Measurements from ENCODE around the gene AMACR. TPM values are rescaled to one million over a fixed set of nuclear protein-coding genes. Genes with fewer than 3 reads are reported as not detected.
"Not testable (repeated sequence)": the region's sequence is repeated elsewhere in the genome, so short reads cannot be mapped to it uniquely, and the experiment has no call there.

Gene AMACR
- total RNA-seq, 1 experiment from 2014 or later, result 4.3 TPM

DNA sequence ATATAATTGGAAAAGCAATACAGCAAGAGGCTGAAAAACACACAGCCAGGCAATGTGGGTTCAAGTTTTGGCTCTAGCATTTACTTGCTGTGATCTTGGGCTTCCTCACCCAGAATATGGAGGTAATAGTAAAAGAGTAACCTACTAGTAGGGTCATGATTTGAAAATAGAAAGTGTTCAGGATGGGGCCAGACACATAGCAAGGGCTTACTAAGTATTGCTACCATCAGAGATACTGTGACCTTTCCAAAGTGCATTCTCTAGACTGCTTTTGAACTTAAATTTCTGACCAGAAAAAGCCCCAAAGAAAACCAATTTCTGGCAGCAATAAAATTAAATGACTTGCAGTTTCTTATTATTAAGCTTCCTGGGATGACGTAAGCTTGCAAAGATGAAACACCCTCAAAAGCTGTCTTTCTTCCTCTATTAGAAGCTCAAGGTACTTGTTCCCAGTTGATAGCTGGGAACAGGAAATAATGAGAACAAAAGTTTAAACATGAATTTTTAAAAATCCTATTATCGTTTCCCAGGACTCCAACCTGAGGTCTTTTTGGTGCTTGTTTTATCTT, 43.6 kb downstream of the AMACR start:
- H3K9me3 ChIP-seq, result no peaks in the 10 kb centered on the region
- DNase-seq, result no peak
- H3K27me3 ChIP-seq, result peaks cover 3% of the 10 kb centered on the region; the same call in 1 of the 2 replicates
- no peak overlapping the region for H3K4me3 ChIP-seq
- H3K36me3 ChIP-seq, result no peaks in the 10 kb centered on the region

DNA sequence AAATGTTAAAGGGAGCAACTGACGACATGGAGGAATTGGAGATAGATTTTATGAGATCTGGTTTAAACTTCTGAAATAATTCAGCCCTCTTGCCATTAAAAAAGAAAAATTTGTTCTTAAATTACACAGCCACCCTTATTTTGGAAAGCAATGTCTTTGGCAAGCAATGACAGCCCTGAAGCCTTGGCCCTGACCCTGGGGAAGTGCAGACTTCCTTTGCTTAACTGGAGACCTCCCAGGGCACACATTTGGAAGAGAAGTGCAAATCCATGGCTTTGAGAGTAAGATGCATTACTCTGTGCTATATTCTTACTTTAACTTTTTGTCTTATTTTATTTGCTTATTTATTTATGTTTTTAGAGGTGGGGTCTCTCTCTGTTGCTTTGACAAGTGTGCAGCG, 49.7 kb downstream of the AMACR start:
- Histone ChIP-seq H3K27me3 (peaks cover 3% of the 10 kb centered on the region; the same call in 1 of the 2 replicates), H3K9me3 (no peaks in the 10 kb centered on the region; the same call in 1 of the 2 replicates), H3K4me3 (no peak overlapping the region), H3K36me3 (no peaks in the 10 kb centered on the region)
- DNase-seq, result no peak

DNA sequence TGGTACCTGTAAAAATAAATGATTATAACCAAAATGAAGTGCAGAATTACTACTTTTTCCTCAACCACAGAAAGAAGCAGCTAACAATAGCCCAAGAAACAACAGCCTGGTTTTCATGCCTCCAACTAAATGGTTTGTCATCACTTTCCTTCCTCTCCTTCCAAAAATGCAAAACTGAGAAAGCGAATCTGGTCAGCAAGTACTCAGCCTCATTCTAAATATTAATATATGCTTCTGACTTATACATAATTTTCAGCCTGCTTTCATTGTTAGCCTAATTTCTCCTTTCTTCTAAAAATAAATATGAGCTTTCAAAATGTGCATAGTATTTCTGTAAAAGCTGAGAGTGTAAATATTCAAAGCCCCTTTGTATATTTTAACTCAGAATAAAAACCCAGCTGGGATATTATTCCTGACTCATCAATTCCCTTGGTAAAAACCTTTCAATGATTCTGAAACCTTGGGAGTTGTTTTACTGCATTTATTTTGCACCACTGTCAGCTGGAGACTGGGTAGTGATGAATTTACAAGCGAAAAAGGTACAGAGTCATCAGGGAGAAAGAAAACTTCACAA, 50.2 kb downstream of the AMACR start:
- H3K36me3 ChIP-seq, result no peaks in the 10 kb centered on the region
- peaks cover 3% of the 10 kb centered on the region; the same call in 1 of the 2 replicates for H3K27me3 ChIP-seq
- H3K9me3 ChIP-seq, result no peaks in the 10 kb centered on the region; the same call in 1 of the 2 replicates
- no peak for DNase-seq
- H3K4me3 ChIP-seq, result no peak overlapping the region

DNA sequence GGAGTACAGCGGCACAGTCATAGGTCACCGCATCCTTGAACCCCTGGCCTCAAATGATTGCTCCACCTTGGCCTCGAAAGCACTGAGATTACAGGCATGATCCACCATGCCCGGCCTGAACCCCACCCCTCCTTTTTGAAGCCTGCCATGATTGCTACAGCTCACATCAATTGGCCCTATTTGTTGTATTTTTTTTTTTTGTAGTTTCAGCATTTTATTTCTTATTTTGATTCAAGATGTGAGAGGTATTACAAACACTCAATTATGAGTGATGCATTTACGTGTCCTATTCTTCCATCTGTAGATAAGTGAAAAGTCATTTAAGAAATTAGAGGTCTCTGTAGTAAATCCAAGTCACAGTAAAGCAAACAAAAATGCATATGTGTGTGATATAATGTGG, 55.7 kb downstream of the AMACR start:
- not testable (repeated sequence) for DNase-seq, H3K36me3 ChIP-seq, H3K27me3 ChIP-seq, H3K4me3 ChIP-seq, H3K9me3 ChIP-seq

DNA sequence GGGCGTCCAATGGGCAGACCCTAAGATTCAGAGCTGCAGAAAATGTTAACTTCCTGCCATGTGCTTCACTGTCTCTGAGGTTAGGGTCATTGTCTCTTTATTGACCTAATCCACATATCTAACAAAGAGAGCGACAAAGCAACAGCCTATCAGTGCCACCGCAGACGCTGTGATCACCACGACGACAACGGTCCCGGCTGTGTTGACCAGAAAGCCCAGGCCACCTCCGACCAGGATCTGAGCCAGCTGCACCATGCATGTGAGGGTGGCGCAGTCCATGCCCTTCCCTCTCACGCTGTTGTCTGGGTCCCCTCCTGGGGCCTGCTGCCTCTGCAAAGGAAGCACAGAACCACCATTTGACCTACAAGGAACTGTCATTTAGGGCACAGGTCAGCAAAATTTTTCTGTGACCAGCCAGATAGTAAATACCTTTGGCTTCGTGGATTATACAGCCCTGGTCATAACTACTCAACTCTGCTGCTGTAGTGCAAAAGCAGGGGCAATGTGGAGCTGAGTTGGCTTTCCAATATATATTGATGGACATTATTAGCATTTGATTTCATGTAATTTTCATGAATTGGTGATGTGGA, 63.2 kb downstream of the AMACR start:
- Histone ChIP-seq H3K4me3 (no peak overlapping the region), H3K9me3 (no peaks in the 10 kb centered on the region), H3K27me3 (peaks cover 27% of the 10 kb centered on the region), H3K36me3 (no peaks in the 10 kb centered on the region)
- DNase-seq, result no peak

DNA sequence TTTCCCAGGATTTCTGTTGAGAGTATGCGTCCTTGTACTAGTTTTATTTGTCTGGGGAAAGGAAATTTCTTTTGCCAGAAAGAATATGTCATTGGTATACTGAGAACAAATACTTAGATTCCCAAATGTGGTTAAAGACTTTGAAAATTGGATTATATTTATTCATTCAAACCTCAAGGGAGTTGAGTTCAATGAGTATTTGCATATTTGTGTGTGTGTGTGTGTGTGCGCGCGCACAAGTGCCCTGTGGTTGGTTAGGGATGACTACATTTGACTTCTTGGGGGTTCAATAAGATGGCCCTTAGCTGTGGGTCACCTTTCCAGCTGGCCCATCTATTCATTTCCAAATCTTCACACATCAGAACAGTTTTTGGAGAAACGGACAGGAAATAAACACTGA, 66.8 kb downstream of the AMACR start:
- no peaks in the 10 kb centered on the region for H3K36me3 ChIP-seq
- peaks cover 60% of the 10 kb centered on the region for H3K27me3 ChIP-seq
- no peaks in the 10 kb centered on the region for H3K9me3 ChIP-seq

DNA sequence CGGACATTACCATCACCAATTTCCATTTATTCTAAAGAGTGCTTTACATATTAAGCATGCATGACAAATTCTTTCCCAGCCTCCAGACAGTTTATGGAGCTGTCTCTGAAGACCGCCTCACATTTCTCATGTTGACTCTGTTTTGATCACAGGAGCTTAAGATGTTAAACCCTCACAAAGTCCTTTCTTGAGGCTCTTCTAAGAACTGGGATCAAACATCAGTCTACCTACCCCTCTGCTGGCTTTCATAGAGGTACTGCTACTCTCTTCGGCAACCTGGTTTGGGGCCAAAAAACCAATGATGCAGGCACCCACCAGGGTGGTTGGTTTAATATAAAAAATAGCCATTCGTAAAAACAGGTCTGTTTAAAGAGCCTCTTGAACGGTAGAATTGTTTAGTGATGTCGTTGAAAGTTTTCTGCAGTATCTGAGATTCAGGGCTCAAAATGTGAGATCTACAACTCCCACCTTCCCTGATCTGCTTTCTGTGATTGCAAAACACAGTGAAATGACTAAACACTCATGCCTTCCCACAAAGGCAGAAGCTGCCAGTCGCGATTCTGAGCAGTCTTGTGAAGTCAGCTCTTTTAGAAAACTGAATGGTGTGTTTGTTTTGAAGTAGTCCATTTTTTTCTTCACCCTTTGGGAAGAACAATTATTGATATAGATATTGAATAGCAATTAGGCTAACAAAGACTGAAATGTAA, 68.1 kb downstream of the AMACR start:
- no peak for DNase-seq
- Histone ChIP-seq H3K27me3 (peaks cover 66% of the 10 kb centered on the region), H3K9me3 (no peaks in the 10 kb centered on the region), H3K4me3 (no peak overlapping the region), H3K36me3 (no peaks in the 10 kb centered on the region)

More for the DNA sequence above, 66.8 kb downstream of the AMACR start:
- no peak overlapping the region for H3K4me3 ChIP-seq
- DNase-seq, result no peak

DNA sequence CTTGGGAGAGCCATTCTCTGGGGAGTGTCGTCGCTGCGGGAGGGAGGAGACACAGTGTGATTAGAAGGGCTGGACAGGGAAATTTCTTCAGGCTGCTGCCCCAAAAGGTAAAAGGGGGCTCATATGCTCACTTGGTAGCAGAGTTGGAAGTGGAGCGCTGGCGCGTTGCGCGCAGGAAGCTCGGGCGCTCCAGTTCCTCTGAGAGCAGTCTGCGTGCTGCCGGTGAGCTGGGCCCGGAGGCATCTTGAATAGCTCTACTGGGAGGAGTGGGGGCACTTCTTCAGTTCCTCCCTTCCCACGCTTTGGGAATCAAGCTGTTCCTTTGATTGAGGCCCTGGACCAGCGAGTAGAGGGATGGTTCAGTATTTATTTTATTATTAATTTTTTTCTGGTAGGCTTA, 69.0 kb downstream of the AMACR start:
- no peak for DNase-seq
- Histone ChIP-seq H3K36me3 (no peaks in the 10 kb centered on the region), H3K9me3 (no peaks in the 10 kb centered on the region), H3K27me3 (peaks cover 66% of the 10 kb centered on the region), H3K4me3 (no peak overlapping the region)

DNA sequence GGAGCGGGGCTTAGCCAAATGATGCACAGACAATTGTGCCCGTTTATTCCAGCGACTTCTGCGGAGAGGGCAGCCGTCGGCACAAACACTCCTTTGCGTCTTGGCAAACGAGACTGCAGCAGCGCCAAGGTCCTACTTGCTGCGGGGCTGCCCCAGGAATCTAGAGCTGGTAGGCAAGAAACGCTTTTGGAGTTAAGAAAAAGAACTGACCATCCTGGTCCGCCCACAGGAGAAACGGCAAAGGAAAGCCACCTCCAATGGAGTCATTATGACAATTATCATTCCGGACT, 69.4 kb downstream of the AMACR start:
- Histone ChIP-seq H3K36me3 (no peaks in the 10 kb centered on the region), H3K9me3 (no peaks in the 10 kb centered on the region), H3K4me3 (no peak overlapping the region), H3K27me3 (peaks cover 64% of the 10 kb centered on the region)
- DNase-seq, result no peak

DNA sequence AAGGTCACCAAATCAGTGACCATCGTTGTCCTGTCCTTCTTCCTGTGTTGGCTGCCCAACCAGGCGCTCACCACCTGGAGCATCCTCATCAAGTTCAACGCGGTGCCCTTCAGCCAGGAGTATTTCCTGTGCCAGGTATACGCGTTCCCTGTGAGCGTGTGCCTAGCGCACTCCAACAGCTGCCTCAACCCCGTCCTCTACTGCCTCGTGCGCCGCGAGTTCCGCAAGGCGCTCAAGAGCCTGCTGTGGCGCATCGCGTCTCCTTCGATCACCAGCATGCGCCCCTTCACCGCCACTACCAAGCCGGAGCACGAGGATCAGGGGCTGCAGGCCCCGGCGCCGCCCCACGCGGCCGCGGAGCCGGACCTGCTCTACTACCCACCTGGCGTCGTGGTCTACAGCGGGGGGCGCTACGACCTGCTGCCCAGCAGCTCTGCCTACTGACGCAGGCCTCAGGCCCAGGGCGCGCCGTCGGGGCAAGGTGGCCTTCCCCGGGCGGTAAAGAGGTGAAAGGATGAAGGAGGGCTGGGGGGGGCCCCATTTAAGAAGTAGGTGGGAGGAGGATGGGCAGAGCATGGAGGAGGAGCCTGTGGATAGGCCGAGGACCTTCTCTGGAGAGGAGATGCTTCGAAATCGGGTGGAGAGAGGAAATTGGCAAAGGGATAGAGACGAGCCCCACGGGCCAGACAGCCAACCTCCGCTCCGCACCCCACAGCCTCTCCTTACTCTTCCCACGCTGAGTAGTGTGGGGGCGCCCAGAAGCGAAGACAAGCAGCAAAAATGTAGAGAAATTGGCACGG, 69.9 kb downstream of the AMACR start:
- no peaks in the 10 kb centered on the region for H3K9me3 ChIP-seq
- DNase-seq, result no peak
- peaks cover 62% of the 10 kb centered on the region for H3K27me3 ChIP-seq
- no peaks in the 10 kb centered on the region for H3K36me3 ChIP-seq
- H3K4me3 ChIP-seq, result no peak overlapping the region

DNA sequence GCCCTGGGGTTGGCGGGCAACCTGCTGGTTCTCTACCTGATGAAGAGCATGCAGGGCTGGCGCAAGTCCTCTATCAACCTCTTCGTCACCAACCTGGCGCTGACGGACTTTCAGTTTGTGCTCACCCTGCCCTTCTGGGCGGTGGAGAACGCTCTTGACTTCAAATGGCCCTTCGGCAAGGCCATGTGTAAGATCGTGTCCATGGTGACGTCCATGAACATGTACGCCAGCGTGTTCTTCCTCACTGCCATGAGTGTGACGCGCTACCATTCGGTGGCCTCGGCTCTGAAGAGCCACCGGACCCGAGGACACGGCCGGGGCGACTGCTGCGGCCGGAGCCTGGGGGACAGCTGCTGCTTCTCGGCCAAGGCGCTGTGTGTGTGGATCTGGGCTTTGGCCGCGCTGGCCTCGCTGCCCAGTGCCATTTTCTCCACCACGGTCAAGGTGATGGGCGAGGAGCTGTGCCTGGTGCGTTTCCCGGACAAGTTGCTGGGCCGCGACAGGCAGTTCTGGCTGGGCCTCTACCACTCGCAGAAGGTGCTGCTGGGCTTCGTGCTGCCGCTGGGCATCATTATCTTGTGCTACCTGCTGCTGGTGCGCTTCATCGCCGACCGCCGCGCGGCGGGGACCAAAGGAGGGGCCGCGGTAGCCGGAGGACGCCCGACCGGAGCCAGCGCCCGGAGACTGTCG, 70.7 kb downstream of the AMACR start:
- Histone ChIP-seq H3K36me3 (no peaks in the 10 kb centered on the region), H3K27me3 (peaks cover 59% of the 10 kb centered on the region)
- DNase-seq, result no peak

DNA sequence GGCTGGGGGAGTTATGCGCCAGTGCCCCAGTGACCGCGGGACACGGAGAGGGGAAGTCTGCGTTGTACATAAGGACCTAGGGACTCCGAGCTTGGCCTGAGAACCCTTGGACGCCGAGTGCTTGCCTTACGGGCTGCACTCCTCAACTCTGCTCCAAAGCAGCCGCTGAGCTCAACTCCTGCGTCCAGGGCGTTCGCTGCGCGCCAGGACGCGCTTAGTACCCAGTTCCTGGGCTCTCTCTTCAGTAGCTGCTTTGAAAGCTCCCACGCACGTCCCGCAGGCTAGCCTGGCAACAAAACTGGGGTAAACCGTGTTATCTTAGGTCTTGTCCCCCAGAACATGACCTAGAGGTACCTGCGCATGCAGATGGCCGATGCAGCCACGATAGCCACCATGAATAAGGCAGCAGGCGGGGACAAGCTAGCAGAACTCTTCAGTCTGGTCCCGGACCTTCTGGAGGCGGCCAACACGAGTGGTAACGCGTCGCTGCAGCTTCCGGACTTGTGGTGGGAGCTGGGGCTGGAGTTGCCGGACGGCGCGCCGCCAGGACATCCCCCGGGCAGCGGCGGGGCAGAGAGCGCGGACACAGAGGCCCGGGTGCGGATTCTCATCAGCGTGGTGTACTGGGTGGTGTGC, 71.4 kb downstream of the AMACR start, which contains the start of gene RXFP3:
Gene RXFP3, plus strand, starts transcription at position 6 of the 636 bp plus-strand sequence. Its CDS starts 355 bp downstream, at position 361.
- peak; percentile 3 for DNase-seq
- Histone ChIP-seq H3K36me3 (no peaks in the 10 kb centered on the region), H3K4me3 (no peak within 1 kb of the TSS), H3K9me3 (no peaks in the 10 kb centered on the region), H3K27me3 (peaks cover 57% of the 10 kb centered on the region)

More for the DNA sequence above, 70.7 kb downstream of the AMACR start:
- H3K9me3 ChIP-seq, result no peaks in the 10 kb centered on the region
- no peak overlapping the region for H3K4me3 ChIP-seq

Other genes with a start within 250 kb of the AMACR start
- 8.1 and 11.8 TPM in 2 replicates for gene ADAMTS12, start 116.1 kb downstream of the AMACR start, total RNA-seq (2014; rRNA removed; shearing (Covaris generic); ENCODE audit: low replicate concordance)
- gene RXFP3, start 71.7 kb downstream of the AMACR start, total RNA-seq (2014; rRNA removed; shearing (Covaris generic); ENCODE audit: low replicate concordance), result not detected in 2 replicates
- not detected in 2 replicates for gene SLC45A2, start 23.4 kb downstream of the AMACR start, total RNA-seq (2014; rRNA removed; shearing (Covaris generic); ENCODE audit: low replicate concordance)
- gene C1QTNF3, start 35.2 kb upstream of the AMACR start, total RNA-seq (2014; rRNA removed; shearing (Covaris generic); ENCODE audit: low replicate concordance), result 1.3 and 3.3 TPM in 2 replicates

All from MG63 (cell line).